B cell (primary cell): ENCODE data around the gene APP. TPM values are rescaled to one million over a fixed set of nuclear protein-coding genes. Genes with fewer than 3 reads are reported as not detected.

Experiments used
- ATAC-seq: fragments of 200-7000 bp; cut with Tn5 transposase; one replicate; pipeline ENCODE4 v1.10.0; 2021; ENCODE audit warnings: low read depth, mild to moderate bottlenecking, moderate number of reproducible peaks, moderate library complexity
- CTCF ChIA-PET: fragments of 350-600 bp; sonication (Branson Sonifier 250); formaldehyde crosslinking; loops from one replicate; lab custom pipeline; 2021; ENCODE audit warnings: antibody characterized with exemption, inconsistent platforms; lab: Charles Lee
- POLR2A ChIA-PET: fragments of 350-600 bp; sonication (Branson Sonifier 250); formaldehyde crosslinking; loops from one replicate; lab custom pipeline; 2021; ENCODE audit warnings: antibody characterized with exemption; lab: Charles Lee
- DNase-seq: peaks from one replicate; pipeline ENCODE4 v3.0.0; 2013
- H2AFZ ChIP-seq: 2 replicates; pipeline ENCODE4 v1.6.1; 2012; ENCODE audit warnings: mild to moderate bottlenecking, low read depth, low read length; ENCODE audit not compliant: insufficient read depth, poor library complexity, severe bottlenecking
- H3K27ac ChIP-seq, 2 donors: 1 replicate in 1 of 2; 2 replicates in 1 of 2; pipeline ENCODE4 v1.5.1; 2012 to 2013; ENCODE audit warnings: low read length in 2 of 2, mild to moderate bottlenecking in 2 of 2, moderate library complexity in 1 of 2
- H3K27me3 ChIP-seq, 4 experiments: fragments of 200-600 bp in 1 of 4; sonication (generic) in 1 of 4; replicated peaks in 1 of 4; 1 replicate in 2 of 4; 2 replicates in 2 of 4; pipeline versions ENCODE4 v1.6.1 to v1.7.0; 2013 to 2016; ENCODE audit warnings: low read length in 3 of 4, mild to moderate bottlenecking in 2 of 4, mixed read lengths in 1 of 4, moderate library complexity in 1 of 4; ENCODE audit not compliant: insufficient read depth in 4 of 4, control insufficient read depth in 3 of 4; ENCODE audit errors: control extremely low read depth in 1 of 4
- H3K36me3 ChIP-seq, 2 experiments: replicated peaks in 1 of 2; 1 replicate in 1 of 2; 2 replicates in 1 of 2; pipeline versions ENCODE4 v1.6.1 to v1.7.1; 2013; ENCODE audit warnings: low read length in 1 of 2; ENCODE audit not compliant: insufficient read depth in 2 of 2, control insufficient read depth in 1 of 2; ENCODE audit errors: control extremely low read depth in 1 of 2, extremely low read depth in 1 of 2
- H3K4me1 ChIP-seq, 2 donors: fragments of 200-600 bp in 1 of 2; sonication (generic) in 1 of 2; 1 replicate in 1 of 2; 2 replicates in 1 of 2; pipeline versions ENCODE4 v1.5.1 to v1.6.1; 2013 to 2017; ENCODE audit warnings: low read length in 2 of 2; ENCODE audit not compliant: control insufficient read depth in 2 of 2, insufficient read depth in 2 of 2
- H3K4me2 ChIP-seq: replicated peaks from 2 replicates; pipeline ENCODE3; 2012; ENCODE audit warnings: mild to moderate bottlenecking, low read depth, low read length; ENCODE audit not compliant: poor library complexity, severe bottlenecking
- H3K4me3 ChIP-seq, 5 experiments: fragments of 200-600 bp in 1 of 5; sonication (generic) in 1 of 5; 1 replicate in 3 of 5; 2 replicates in 2 of 5; pipeline versions ENCODE4 v1.5.1 to v1.7.0; 2011 to 2016; ENCODE audit warnings: low read length in 4 of 5, mild to moderate bottlenecking in 4 of 5, low read depth in 2 of 5, control low read depth in 1 of 5, moderate library complexity in 1 of 5; ENCODE audit not compliant: insufficient read depth in 1 of 5; ENCODE audit errors: control extremely low read depth in 1 of 5, extremely low read depth in 1 of 5
- H3K79me2 ChIP-seq: fragments of 200-600 bp; sonication (generic); one replicate; pipeline ENCODE4 v1.6.0; 2016; ENCODE audit warnings: low read length; ENCODE audit not compliant: control insufficient read depth, insufficient read depth
- H3K9ac ChIP-seq: fragments of 200-600 bp; sonication (generic); 2 replicates; pipeline ENCODE4 v1.6.1; 2017; ENCODE audit warnings: mild to moderate bottlenecking, low read length, moderate library complexity
- H3K9me3 ChIP-seq, 3 donors: one replicate each; pipeline versions ENCODE4 v1.6.1 to v1.7.1; 2013; ENCODE audit warnings: low read length in 2 of 3; ENCODE audit not compliant: control insufficient read depth in 2 of 3, insufficient read depth in 1 of 3; ENCODE audit errors: control extremely low read depth in 1 of 3
- H4K20me1 ChIP-seq: 2 replicates; pipeline ENCODE4 v1.6.0; 2012; ENCODE audit warnings: mild to moderate bottlenecking, low read length; ENCODE audit not compliant: insufficient read depth, control insufficient read depth, poor library complexity, severe bottlenecking
- H3K27ac Mint-ChIP-seq: one replicate; pipeline ENCODE4 v1.8.0; 2021; ENCODE audit warnings: mixed read lengths
- H3K27me3 Mint-ChIP-seq: one replicate; pipeline ENCODE4 v1.8.0; 2021; ENCODE audit warnings: mixed read lengths
- H3K4me1 Mint-ChIP-seq: one replicate; pipeline ENCODE4 v1.8.0; 2021; ENCODE audit warnings: mixed read lengths
- H3K4me3 Mint-ChIP-seq: one replicate; pipeline ENCODE4 v1.8.0; 2021; ENCODE audit warnings: mixed read lengths
- H3K9me3 Mint-ChIP-seq: one replicate; pipeline ENCODE4 v1.8.0; 2022; ENCODE audit warnings: mixed read lengths; ENCODE audit not compliant: insufficient read depth
- EZH2 ChIP-seq: IDR thresholded peaks from 2 replicates; pipeline ENCODE4 v1.6.1; 2012; ENCODE audit warnings: borderline replicate concordance, low read depth, mild to moderate bottlenecking, moderate library complexity, low read length; ENCODE audit not compliant: insufficient read depth, poor library complexity, severe bottlenecking
- WGBS: methylation state at CpG from one replicate; pipeline ENCODE4 v1.1.5; 2013; ENCODE audit warnings: missing lambda C conversion rate; ENCODE audit not compliant: insufficient coverage; 5-methylcytosine and 5-hydroxymethylcytosine counted together
- intact Hi-C: fragments of 100-400 bp; cut with micrococcal nuclease; formaldehyde crosslinking; loops from one replicate; pipeline ENCODE4 v1.10.0; 2022
- polyA plus RNA-seq: library from polyadenylated mRNA; depleted of rRNA; stranded (reverse); fragments of >200 nt; gene quantifications from 2 replicates; pipeline ENCODE4 v1.2.3, GENCODE V29; 2012
- total RNA-seq, 2 donors: library from RNA; stranded (reverse); fragments of 120-200 nt in 1 of 2; gene quantifications; 1 replicate in 1 of 2; 2 replicates in 1 of 2; pipeline versions ENCODE4 v1.2.3 to v1.2.4, GENCODE V29; 2013 to 2022
- TF ChIP-seq, protein P1 (sequence below): fragments of 200-600 bp; IDR thresholded peaks from one replicate; pipeline ENCODE4 v1.8.0; 2022; ENCODE audit warnings: antibody characterized with exemption, mild to moderate bottlenecking

APP gene
- total and polyA plus RNA-seq, 2 donors (not counting 1 experiment from before 2014, with no cell fraction given) = 28.3 to 34.7 TPM

DNA sequence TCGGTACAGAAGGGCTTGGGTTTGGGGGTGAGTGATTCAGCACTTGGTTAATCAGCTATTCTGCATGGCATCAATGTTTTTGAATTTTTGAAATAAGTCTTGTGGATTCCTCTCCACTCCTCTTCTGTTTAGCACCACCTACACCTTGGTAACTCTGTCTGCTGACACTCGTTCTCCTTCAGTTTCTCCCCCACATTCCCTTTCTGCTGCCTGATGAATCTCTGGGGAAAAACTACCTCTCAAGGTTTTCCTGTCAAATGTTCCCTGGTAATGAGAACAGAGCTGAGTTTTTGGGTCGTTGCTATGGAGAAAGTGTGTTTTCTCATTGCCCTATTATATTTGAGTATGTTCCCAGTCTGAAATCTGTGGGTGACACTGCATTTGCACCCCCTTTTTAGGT is 327.6 kb downstream of the APP start:
- Mint-ChIP-seq H3K9me3 (peaks cover 10% of the 10 kb centered on the region), H3K4me1 (peaks cover 5% of the 10 kb centered on the region), H3K27me3 (peaks cover 7% of the 10 kb centered on the region), H3K27ac (no peak overlapping the region), H3K4me3 (no peak overlapping the region)
- Histone ChIP-seq H4K20me1 (no peaks in the 10 kb centered on the region), H3K27me3 (no peaks in the 10 kb centered on the region), H3K9me3 (peaks cover 0 to 6% (median 6%) of the 10 kb centered on the region in 3 donors), H3K4me2 (no peak overlapping the region), H3K4me3 (no peak overlapping the region), H3K27ac (no peak overlapping the region), H3K36me3 (no peaks in the 10 kb centered on the region), H2AFZ (no peak overlapping the region), H3K4me1 (no peaks in the 10 kb centered on the region), H3K9ac (no peak overlapping the region), H3K79me2 (no peaks in the 10 kb centered on the region)
- POLR2A ChIA-PET = no interaction called here
- TF ChIP-seq EZH2 = no peak
- TF ChIP-seq, protein P1, sequence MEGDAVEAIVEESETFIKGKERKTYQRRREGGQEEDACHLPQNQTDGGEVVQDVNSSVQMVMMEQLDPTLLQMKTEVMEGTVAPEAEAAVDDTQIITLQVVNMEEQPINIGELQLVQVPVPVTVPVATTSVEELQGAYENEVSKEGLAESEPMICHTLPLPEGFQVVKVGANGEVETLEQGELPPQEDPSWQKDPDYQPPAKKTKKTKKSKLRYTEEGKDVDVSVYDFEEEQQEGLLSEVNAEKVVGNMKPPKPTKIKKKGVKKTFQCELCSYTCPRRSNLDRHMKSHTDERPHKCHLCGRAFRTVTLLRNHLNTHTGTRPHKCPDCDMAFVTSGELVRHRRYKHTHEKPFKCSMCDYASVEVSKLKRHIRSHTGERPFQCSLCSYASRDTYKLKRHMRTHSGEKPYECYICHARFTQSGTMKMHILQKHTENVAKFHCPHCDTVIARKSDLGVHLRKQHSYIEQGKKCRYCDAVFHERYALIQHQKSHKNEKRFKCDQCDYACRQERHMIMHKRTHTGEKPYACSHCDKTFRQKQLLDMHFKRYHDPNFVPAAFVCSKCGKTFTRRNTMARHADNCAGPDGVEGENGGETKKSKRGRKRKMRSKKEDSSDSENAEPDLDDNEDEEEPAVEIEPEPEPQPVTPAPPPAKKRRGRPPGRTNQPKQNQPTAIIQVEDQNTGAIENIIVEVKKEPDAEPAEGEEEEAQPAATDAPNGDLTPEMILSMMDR = no peak
- CTCF ChIA-PET = interaction anchor here (1.0 kb wide), 1 partner anchor 15 kb away, joined by 3 read pairs; no protein-coding TSS in a partner anchor
- ATAC-seq = no peak
- DNase-seq = no peak
- intact Hi-C loops = no loop called here
- 86% methylated on average over 1 of the region's 3 CpGs for WGBS

DNA sequence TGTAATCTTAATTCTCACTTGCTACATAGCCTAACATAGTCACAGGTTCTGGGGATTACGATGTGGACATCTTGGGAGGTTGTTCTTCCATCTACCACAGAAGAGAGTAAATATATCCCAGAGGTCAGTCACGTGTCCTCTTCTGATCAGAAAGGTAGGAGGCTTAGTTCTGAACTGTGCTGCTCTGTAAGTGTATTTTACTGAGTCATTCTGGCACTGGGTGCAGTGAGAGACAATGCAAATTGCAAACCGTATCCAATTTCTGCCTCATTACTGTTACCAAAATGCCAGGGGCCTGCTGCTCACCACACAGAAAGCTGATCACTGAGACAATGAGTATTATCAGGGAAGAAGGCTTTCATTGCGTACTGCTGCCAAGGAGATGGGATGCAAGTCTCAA is 331.8 kb downstream of the APP start:
- Histone ChIP-seq H3K9me3 (peaks cover 0 to 8% (median 6%) of the 10 kb centered on the region in 3 donors), H3K27ac (no peak overlapping the region), H3K79me2 (no peaks in the 10 kb centered on the region), H3K9ac (no peak overlapping the region), H3K4me3 (no peak overlapping the region), H4K20me1 (no peaks in the 10 kb centered on the region), H3K4me2 (no peak overlapping the region), H3K36me3 (no peaks in the 10 kb centered on the region), H2AFZ (no peak overlapping the region), H3K27me3 (no peaks in the 10 kb centered on the region), H3K4me1 (no peaks in the 10 kb centered on the region)
- Mint-ChIP-seq H3K27ac (no peak overlapping the region), H3K9me3 (peaks cover 6% of the 10 kb centered on the region), H3K4me1 (peaks cover 1% of the 10 kb centered on the region), H3K27me3 (peaks cover 9% of the 10 kb centered on the region), H3K4me3 (no peak overlapping the region)
- TF ChIP-seq EZH2 = no peak
- TF ChIP-seq, protein P1 = no peak
- no peak for DNase-seq
- intact Hi-C loops = no loop called here
- ATAC-seq = no peak
- ChIA-PET POLR2A (no interaction called here), CTCF (no interaction called here)
- WGBS = no CpG with 5 or more reads among the region's 4 CpGs
